ENCODE data around the gene HES6. TPM values are rescaled to one million over a fixed set of nuclear protein-coding genes. Genes with fewer than 3 reads are reported as not detected.

The HES6 gene
- total RNA-seq, 4 donors from 2014 or later: 3.8 to 19.5 (median 12.2) TPM

DNA sequence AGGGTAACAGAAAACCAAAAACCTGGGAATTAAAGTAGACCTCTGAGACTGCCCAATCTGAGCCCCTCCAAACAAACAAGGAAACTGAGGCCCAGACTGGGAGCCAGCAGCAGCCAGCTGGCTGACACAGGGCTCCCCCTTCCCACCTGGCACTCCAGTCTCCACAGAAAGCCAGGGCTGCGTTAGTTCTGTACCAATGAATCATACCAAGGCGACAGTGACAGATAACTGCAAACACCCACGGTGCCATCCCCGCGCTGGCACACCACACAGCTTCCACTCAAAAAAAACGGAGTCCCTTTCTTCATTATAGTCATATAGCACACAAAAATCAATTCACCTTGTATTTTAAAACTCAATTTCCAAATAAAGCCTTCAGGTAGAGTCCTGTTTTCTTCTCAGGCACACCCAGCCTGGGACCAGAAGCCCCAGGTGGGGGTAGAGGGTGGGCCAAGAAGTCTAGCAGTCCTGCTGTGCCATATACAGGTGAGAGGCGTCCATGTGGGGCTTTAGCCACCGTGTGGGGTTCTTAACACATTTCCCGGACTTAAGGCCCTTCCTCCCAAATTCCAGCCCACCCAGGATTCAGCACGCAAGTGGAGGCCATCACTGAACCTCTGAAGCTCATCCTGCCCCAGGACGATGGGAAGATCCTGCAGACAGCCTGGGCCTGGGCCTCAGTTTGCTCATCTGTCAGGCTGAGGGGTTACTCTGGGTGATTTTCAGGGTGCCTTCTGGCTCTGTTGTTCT is 47.3 kb upstream of the HES6 start:
- WGBS, 2 donors (ENCODE audit: low coverage in 1 of 2): 40 to 43% methylated on average over 5 to 8 of the region's 11 CpGs
- H3K36me3 ChIP-seq: no peaks in the 10 kb centered on the region
- ATAC-seq: no peak
- H3K27ac ChIP-seq: peak overlapping the region; percentile 96 to 99 (median 98)
- no peaks in the 10 kb centered on the region for H3K27me3 ChIP-seq
- H3K4me1 ChIP-seq: peaks cover 11 to 73% (median 46%) of the 10 kb centered on the region in 3 donors
- no peaks in the 10 kb centered on the region for H3K9me3 ChIP-seq
- peak overlapping the region; percentile 80 to 85 for H3K4me3 ChIP-seq
- TF ChIP-seq EP300 (IDR thresholded peaks at IDR 0.05) (no peak), POLR2A (IDR thresholded peaks at IDR 0.05) (no peak), POLR2AphosphoS5 (IDR thresholded peaks at IDR 0.05) (no peak)
- TF ChIP-seq, protein P1, sequence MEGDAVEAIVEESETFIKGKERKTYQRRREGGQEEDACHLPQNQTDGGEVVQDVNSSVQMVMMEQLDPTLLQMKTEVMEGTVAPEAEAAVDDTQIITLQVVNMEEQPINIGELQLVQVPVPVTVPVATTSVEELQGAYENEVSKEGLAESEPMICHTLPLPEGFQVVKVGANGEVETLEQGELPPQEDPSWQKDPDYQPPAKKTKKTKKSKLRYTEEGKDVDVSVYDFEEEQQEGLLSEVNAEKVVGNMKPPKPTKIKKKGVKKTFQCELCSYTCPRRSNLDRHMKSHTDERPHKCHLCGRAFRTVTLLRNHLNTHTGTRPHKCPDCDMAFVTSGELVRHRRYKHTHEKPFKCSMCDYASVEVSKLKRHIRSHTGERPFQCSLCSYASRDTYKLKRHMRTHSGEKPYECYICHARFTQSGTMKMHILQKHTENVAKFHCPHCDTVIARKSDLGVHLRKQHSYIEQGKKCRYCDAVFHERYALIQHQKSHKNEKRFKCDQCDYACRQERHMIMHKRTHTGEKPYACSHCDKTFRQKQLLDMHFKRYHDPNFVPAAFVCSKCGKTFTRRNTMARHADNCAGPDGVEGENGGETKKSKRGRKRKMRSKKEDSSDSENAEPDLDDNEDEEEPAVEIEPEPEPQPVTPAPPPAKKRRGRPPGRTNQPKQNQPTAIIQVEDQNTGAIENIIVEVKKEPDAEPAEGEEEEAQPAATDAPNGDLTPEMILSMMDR (IDR thresholded peaks at IDR 0.05): no peak

DNA sequence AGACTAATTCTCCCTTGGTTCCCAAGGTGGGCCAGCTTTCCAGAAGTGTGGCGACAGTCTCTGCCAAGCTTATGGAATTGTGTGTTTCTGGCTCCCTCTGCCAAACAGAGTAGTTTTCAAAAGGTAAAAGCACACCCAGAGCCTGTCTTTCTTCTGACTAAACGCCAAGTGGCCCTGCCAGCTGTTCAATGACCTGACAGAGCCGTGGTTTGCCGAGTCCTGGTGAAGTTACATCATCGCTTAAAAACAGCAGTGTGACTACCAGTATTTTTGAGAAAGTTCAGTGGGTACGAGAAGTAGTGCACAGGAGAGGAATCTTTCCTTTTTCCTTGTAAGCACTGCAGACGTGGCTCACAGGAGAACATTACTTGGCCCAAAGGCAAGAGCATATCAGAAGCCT is 46.7 kb upstream of the HES6 start:
- Histone ChIP-seq H3K27ac (peak overlapping the region; percentile 96 to 99 (median 98)), H3K9me3 (no peaks in the 10 kb centered on the region), H3K4me1 (peaks cover 11 to 77% (median 46%) of the 10 kb centered on the region in 3 donors), H3K36me3 (no peaks in the 10 kb centered on the region), H3K27me3 (no peaks in the 10 kb centered on the region), H3K4me3 (peak overlapping the region in 1 of 2 donors; percentile 80)
- ATAC-seq: peak; percentile 34
- WGBS, 2 donors (ENCODE audit: low coverage in 1 of 2): 26 to 31% methylated on average over 2 to 6 of the region's 7 CpGs
- TF ChIP-seq POLR2A (IDR thresholded peaks at IDR 0.05): peak in 1 of 2 donors; percentile 32
- no peak for TF ChIP-seq EP300 (IDR thresholded peaks at IDR 0.05)
- TF ChIP-seq, protein P1 (IDR thresholded peaks at IDR 0.05): peak in 2 of 4 experiments; percentile 43 to 46
- peak; percentile 94 for TF ChIP-seq POLR2AphosphoS5 (IDR thresholded peaks at IDR 0.05)

DNA sequence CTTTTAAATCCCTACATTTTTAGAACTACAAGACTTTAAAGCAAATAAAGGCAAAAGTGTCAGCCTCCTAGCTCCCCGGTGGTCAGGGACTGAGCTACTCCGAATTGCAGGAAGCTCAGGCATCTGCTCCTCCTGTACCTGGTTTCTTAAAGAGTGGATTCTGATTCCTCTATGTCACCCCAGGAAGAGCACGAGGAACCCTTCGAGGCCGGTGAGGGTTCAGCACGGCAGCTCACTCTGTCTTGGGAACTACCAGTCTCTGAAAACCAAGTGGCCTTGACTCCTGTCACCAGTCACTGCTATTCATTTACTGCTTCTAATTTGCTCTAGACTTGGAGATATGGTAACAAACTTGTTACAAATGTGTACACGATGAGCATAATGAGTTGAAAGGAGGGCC is 46.3 kb upstream of the HES6 start:
- TF ChIP-seq POLR2A (IDR thresholded peaks at IDR 0.05) (no peak), EP300 (IDR thresholded peaks at IDR 0.05) (no peak), POLR2AphosphoS5 (IDR thresholded peaks at IDR 0.05) (no peak)
- TF ChIP-seq, protein P1 (IDR thresholded peaks at IDR 0.05): no peak
- Histone ChIP-seq H3K36me3 (no peaks in the 10 kb centered on the region), H3K4me1 (peaks cover 11 to 77% (median 46%) of the 10 kb centered on the region in 3 donors), H3K27me3 (no peaks in the 10 kb centered on the region), H3K4me3 (no peak overlapping the region), H3K9me3 (no peaks in the 10 kb centered on the region), H3K27ac (peak overlapping the region; percentile 96 to 99 (median 98))
- 8 to 14% methylated on average over 6 to 7 of the region's 7 CpGs for WGBS, 2 donors (ENCODE audit: low coverage in 1 of 2)
- no peak for ATAC-seq

DNA sequence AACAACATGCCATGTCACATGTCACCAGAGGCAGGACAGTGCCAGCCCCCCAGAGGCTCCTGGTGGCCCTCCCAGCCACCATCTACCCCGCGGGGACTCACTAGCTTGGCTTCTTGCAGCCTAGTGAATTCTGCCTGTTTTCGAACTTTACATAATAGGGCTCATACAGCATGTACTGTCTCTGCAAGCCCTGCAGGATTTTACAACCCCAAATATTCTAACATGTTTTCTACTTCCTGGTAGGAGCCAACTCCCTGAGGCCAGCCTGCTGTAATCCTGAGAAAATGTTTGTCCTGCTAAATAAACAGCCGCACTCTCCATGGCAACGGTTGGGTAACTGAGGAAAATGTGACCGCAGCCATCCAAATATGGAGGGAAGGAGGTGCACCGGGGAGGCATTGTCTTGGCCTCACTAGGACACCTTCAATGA is 45.8 kb upstream of the HES6 start:
- Histone ChIP-seq H3K36me3 (no peaks in the 10 kb centered on the region), H3K27ac (peak overlapping the region; percentile 96 to 99 (median 98)), H3K4me1 (peaks cover 11 to 79% (median 46%) of the 10 kb centered on the region in 3 donors), H3K27me3 (no peaks in the 10 kb centered on the region), H3K9me3 (no peaks in the 10 kb centered on the region), H3K4me3 (no peak overlapping the region)
- WGBS, 2 donors (ENCODE audit: low coverage in 1 of 2): 29 to 30% methylated on average over 4 to 7 of the region's 7 CpGs
- peak; percentile 86 for TF ChIP-seq POLR2AphosphoS5 (IDR thresholded peaks at IDR 0.05)
- TF ChIP-seq, protein P1 (IDR thresholded peaks at IDR 0.05): peak in 2 of 4 experiments; percentile 37 to 42
- TF ChIP-seq POLR2A (IDR thresholded peaks at IDR 0.05): no peak
- no peak for TF ChIP-seq EP300 (IDR thresholded peaks at IDR 0.05)
- peak; percentile 55 for ATAC-seq

Measured in gastroesophageal sphincter (tissue), 4 donors.